ENCODE results near the gene ANKS1A.
"Not testable (repeated sequence)": the region's sequence is repeated elsewhere in the genome, so short reads cannot be mapped to it uniquely, and the experiment has no call there.

ANKS1A gene

DNA sequence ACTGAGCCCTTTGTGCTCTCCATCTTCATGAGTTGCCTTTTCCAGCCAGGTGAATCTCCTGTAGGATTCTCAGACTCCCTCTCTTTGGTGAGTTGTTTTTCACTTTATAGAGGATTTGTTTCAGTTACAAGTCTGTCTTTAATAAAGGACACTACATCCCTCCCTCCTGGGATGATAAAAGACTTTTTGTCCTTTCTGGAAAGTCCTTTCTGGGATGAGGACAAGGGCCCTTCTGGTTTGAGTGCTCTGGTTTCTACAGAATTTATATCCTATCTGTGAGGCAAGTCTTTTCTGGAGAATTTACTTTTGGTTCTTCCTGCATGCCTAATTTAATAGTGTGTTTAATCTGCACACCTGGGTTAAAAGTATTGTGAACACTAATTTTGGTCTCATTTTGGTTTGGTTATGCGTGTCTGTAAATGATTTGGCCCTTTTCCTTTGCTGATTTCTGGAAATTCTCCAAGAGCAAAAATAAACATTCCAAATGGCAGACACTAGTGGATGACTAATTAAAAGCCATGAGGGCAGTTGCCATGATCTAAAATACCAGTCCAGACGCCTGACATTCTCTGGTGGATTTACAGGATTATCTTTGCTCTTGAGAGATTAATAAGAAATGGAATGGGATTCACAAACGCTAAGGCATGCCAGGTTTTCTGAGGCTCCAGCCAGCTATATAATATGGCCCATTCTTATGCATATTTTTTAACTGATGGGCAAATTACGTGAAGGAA is 207.2 kb downstream of the ANKS1A start:
- no peak for DNase-seq
- in situ Hi-C loops (cut with MboI; ENCODE audit: low pct_unique_long_range_greater_than_20kb, low sequenced_read_pairs): no loop called here

DNA sequence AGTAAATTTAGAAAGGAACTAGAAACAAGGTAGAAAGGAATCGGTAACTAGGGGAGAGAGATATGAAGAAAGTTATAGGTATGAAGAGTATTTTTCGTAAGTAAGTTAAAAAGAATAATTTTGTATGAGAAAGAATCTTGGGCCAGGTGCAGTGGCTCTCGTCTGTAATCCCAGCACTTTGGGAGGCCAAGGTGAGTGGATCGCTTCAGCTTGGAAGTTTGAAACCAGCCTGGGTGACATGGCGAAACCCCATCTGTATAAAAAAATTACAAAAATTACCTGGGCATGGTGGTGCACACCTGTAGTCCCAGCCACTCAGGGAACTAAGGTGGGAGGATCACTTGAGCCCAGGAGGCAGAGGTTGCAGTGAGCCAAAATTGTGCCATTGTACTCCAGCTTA is 210.1 kb downstream of the ANKS1A start:
- no peak for DNase-seq
- in situ Hi-C loops (cut with MboI; ENCODE audit: low pct_unique_long_range_greater_than_20kb, low sequenced_read_pairs): no loop called here

DNA sequence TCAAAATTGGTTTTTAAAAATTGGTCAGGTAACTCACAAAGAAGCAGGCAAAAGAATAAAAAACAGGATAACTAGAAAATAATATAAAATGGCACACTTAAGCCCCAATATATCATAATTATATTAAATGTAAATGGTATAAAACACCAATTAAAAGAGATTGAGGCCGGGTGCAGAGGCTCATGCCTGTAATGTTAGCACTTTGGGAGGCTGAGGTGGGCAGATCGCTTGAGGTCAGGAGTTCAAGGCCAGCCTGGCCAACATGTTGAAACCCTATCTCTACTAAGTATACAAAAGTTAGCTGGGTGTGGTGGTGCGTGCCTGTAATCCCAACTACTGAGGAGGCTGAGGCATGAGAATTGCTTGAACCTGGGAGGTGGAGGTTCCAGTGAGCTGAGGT is 216.0 kb downstream of the ANKS1A start:
- in situ Hi-C loops (cut with MboI; ENCODE audit: low pct_unique_long_range_greater_than_20kb, low sequenced_read_pairs): no loop called here

DNA sequence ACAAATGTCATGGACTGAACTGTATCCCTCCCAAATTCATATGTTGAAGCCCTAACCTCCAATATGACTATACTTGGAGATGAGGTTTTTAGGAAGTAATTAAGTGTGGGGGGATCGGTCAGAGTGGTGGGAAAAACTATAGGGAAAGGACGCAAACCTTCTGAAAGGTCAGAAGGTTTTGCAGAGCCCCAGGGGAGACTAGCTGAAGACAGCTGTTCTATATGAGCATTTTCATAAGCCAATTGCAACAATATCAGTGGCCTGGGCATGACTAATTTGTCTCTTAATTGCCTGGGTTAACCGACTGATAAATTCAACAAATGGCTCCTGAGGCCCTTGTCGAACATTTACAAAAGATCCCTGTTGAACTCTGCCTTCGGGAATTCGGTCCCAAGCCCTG is 217.0 kb downstream of the ANKS1A start:
- in situ Hi-C loops (cut with MboI; ENCODE audit: low pct_unique_long_range_greater_than_20kb, low sequenced_read_pairs); DNase-seq: not testable (repeated sequence)

More for the DNA sequence above, 216.0 kb downstream of the ANKS1A start:
- no peak for DNase-seq

DNA sequence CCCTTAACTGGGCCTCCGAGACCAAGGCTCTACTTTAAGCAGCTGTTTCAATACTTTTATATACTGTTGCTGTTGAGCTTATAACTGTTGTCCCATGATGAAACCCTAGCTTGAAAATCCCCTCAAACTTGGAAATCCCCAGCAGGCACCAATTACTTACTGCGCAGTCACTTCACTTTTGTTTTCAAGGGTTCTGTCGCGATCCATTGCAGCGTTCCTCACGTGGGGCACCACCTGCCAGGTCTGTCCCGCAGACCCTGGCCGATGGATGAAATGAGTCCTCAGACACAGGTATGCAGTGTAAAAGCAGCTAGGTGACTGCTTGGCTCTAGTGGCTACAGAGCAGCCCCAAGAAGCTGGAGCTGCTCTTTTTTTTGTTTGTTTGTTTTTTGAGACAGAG is 218.2 kb downstream of the ANKS1A start:
- in situ Hi-C loops (cut with MboI; ENCODE audit: low pct_unique_long_range_greater_than_20kb, low sequenced_read_pairs); DNase-seq: not testable (repeated sequence)

DNA sequence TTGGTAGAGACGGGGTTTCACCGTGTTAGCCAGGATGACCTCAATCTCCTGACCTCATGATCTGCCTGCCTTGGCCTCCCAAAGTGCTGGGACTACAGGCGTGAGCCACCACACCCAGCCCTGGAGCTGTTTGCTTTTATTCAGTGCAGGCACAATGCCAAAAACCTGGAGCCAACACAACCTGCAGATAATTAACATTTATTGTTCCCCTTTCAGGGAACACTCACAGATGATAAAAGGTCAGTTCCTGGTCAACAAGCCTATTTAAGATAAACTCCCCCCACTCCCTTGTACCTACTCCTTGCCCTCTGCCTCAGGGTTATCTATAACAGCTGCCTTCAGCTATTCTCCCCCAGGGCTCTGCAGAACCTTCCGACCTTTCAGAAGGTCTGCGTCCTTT is 218.7 kb downstream of the ANKS1A start:
- in situ Hi-C loops (cut with MboI; ENCODE audit: low pct_unique_long_range_greater_than_20kb, low sequenced_read_pairs); DNase-seq: not testable (repeated sequence)

DNA sequence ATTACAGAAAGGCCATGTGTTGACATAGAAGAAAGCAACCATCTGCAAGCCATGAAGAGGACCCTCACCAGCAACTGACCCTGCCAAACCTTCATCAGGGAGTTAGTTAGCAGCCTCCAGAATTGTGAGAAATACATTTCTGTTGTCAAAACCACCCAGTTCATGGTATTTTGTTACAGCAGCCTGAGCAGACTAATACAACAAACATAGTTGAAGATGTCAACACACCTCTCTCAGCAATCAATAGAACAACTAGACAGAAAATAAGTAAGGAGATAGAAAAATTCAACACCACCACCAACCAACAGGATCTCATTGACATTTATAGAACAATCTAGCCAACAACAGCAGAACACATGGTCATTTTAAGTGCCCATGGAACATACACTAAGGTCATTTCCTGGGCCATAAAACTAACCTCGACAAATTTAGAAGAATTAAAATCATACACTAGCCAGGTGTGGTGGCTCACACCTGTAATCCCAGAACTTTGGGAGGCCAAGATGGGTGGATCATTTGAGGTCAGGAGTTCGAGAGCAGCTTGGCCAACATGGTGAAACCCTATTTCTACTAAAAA is 219.3 kb downstream of the ANKS1A start:
- in situ Hi-C loops (cut with MboI; ENCODE audit: low pct_unique_long_range_greater_than_20kb, low sequenced_read_pairs): no loop called here

DNA sequence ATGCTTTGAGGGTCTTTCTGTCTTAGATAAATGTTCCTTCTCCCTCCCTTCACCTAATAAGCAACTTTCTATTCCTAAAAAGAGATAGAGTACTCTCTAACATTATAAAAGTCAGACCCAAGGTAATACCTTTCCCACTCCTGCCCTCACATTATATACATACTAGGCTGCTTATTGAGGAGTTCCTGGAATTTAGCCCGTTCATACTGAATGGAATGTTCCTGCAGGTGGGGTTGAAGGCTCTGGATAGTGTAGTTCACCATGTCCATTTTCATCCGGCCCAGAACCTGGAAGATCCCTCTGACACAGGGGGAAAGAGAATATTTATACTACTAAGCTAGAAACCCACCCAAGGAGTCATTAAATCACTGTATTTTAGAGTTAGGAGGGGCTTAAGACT is 231.7 kb downstream of the ANKS1A start:
- no peak for DNase-seq
- in situ Hi-C loops (cut with MboI; ENCODE audit: low pct_unique_long_range_greater_than_20kb, low sequenced_read_pairs): no loop called here

More for the DNA sequence above, 219.3 kb downstream of the ANKS1A start:
- DNase-seq: no peak

DNA sequence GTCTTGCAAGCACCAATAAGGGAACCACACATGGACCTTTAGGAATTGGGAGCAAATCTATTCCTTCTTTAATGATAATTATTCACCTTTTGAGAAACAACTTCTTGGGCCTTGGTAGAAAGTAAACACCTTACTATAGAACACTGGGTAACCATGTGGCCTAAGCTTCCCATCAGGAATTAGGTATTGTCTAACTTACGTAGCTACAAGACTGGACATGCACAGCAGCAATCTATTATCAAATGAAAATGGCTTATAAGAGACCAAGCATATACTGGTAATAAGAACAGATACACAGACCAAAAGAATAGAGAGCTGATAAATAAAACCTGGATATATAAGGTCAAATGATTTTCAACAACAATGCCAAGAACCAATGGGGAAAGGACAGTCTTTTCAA is 235.3 kb downstream of the ANKS1A start:
- DNase-seq: no peak
- in situ Hi-C loops (cut with MboI; ENCODE audit: low pct_unique_long_range_greater_than_20kb, low sequenced_read_pairs): no loop called here

DNA sequence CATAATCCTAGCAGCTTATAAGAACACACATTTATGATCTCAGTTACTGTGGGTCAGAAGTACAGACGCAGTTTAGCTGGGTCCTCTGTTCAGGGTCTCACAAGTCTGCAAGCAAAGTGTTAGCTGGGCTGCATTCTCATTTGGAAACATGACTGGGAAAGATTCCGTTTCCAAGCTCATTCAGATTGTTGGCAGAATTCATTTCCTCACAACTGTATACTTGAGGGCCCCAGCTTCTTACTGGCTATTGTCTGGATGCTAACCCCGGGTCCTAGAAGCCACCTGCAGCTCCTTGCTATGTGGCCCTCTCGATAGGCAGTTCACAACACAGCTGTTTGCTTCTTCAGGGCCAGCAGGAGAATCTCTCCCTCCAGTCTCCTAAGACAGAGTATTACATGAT is 239.0 kb downstream of the ANKS1A start:
- in situ Hi-C loops (cut with MboI; ENCODE audit: low pct_unique_long_range_greater_than_20kb, low sequenced_read_pairs): no loop called here
- no peak for DNase-seq

DNA sequence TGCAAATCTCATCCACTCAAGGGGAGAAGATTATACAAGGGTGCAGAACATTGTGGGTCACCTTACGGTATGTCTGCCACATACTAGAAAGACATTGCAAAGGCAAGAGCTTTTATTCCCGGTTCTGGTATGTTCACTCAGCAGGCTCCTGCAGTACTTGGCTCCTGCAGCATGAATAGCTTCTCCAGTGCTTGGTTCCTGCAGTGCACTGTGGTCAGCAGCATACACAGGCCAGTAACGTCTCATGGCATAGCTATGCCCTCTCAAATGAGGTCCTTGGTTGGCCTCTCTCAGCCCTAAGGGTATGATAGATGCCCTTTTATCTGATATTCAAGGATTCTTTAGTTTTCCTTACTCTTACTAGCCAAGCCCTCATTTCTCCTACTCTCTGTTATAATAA is 239.4 kb downstream of the ANKS1A start:
- in situ Hi-C loops (cut with MboI; ENCODE audit: low pct_unique_long_range_greater_than_20kb, low sequenced_read_pairs): no loop called here
- DNase-seq: no peak

DNA sequence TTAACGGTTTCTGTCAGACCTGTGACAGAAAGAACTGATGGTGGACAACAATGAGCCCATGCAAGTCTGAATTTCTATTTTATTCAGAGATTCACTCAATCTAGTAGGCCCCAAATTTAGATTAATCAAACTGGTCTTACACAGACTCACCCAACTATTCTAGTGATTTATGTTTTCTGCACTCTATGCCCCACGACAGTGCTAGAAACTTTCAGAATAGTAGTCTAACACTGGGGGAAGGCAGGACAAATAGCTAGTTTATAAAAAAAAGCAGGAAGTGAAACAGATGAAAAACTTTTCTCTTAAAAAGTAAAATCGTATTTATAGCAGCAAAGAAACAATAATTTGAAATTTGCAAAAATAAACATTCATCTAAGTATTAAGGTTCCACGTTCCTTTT is 247.1 kb downstream of the ANKS1A start:
- in situ Hi-C loops (cut with MboI; ENCODE audit: low pct_unique_long_range_greater_than_20kb, low sequenced_read_pairs): no loop called here
- no peak for DNase-seq

DNA sequence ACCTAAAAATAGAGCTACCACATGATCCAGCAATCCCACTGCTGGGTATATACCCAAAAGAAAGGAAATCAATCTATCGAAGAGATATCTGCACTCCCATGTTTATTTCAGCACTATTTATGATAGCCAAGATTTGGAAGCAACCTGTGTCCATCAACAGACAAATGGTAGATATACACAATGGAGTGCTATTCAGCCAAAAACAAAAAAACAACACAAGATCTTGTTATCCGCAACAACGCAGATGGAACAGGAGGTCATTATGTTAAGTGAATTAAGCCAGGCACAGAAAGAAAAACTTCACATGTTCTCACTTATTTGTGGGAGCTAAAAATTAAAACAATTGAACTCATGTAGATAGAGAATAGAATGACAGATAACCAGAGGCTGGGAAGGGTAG is 249.1 kb downstream of the ANKS1A start:
- DNase-seq; in situ Hi-C loops (cut with MboI; ENCODE audit: low pct_unique_long_range_greater_than_20kb, low sequenced_read_pairs): not testable (repeated sequence)

DNA sequence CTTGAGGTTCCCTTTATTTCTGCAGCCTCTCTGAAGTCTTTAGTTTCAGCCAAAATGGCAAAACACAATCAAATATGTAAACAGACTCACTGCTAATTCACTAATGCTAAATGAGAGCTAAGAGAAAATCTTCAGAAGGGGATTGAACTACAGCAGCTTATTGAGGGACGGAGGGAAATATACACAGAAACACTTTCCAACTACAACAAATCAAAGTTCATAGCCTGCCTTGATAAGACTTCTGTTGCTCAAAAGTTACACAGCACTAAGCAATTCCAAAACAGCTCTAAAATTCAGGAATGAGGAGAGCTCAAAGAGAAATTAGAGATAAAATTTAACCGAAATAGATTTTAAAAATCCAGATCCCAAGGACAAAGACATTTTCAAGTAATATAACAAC is 250.4 kb downstream of the ANKS1A start:
- no peak for DNase-seq
- in situ Hi-C loops (cut with MboI; ENCODE audit: low pct_unique_long_range_greater_than_20kb, low sequenced_read_pairs): no loop called here

DNA sequence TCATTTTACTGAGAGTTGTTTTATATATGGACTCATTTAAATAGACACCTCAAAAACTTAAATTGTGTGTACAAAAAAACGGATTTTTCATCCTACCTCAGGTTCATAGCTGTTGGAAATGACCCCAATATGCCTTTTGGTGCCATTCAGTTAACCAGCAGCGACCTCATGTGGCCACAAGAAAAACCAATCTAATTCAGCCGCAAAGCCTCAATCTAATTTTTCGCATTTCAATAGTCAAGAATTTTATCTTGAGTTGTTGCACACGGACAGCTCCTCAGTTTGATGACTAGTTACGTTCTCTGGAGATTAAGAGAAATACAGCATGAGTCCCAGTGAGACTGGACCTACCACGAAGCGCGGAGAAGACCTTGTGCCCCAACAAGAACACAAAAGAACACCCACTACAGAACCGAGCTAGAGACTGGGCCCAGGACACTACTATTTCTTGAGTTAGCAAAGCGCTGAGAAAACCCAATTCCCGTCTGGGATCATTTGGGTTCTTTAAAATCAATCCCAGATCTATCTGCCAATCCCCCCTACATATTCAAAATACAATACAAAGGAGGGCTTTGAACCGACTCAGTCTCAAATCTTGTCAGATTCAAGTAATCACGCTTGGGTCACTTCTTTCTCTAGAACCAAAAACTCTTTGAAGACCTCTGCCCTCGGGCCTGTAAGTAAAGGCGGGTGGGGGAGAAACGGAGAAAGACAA is 251.0 kb downstream of the ANKS1A start:
- DNase-seq: peak; percentile 70
- in situ Hi-C loops (cut with MboI; ENCODE audit: low pct_unique_long_range_greater_than_20kb, low sequenced_read_pairs): no loop called here

DNA sequence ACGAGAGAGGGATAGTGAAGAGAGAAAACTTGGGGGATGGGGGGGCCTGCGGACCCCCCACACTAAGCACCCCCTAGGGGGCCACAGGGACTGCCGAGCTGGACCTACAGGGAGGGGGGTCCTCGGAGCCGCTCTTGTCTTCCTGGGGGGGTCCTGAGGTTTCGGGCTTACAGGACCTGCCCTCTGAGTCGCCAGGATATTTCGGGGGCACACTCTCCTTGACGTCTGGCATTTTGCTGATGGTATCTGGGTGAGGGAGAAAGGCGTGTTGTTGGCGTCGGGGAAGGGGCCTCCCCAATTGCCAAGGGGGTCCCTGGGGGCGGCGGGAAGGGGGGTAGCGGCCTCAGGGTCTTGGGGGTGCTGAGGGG is 251.6 kb downstream of the ANKS1A start:
- no peak for DNase-seq
- in situ Hi-C loops (cut with MboI; ENCODE audit: low pct_unique_long_range_greater_than_20kb, low sequenced_read_pairs): no loop called here
